ENCODE data around the gene FGF1. TPM values are rescaled to one million over a fixed set of nuclear protein-coding genes. Genes with fewer than 3 reads are reported as not detected.

Gene FGF1
- total and polyA plus RNA-seq, 3 donors from 2014 or later: 1.9 to 4.4 (median 2.2) TPM

GRCh38 chr5:142610176-142611001 lies 75.5 kb downstream of the FGF1 start:
- DNase-seq: no peak
- WGBS, 2 donors: 81 to 83% methylated on average over 6 of the region's 6 CpGs
- TF ChIP-seq CTCF (IDR thresholded peaks at IDR 0.05) (no peak), POLR2A (IDR thresholded peaks at IDR 0.05) (no peak)
- H3K4me1 ChIP-seq: no peaks in the 10 kb centered on the region
- intact Hi-C loops (cut with DNase I; ENCODE audit: low total_unique reads): loop anchor here (10.0 kb wide), 1 partner anchor 94 kb away; no protein-coding TSS in a partner anchor
- no peak overlapping the region for H3K4me3 ChIP-seq
- H3K36me3 ChIP-seq (ENCODE audit: low read depth, missing control alignments): no peaks in the 10 kb centered on the region
- H3K27me3 ChIP-seq: no peaks in the 10 kb centered on the region
- H3K27ac ChIP-seq: no peak overlapping the region
- no peaks in the 10 kb centered on the region for H3K9me3 ChIP-seq

GRCh38 chr5:142609142-142609541 lies 76.7 kb downstream of the FGF1 start:
- Histone ChIP-seq H3K4me3 (no peak overlapping the region), H3K27me3 (no peaks in the 10 kb centered on the region), H3K4me1 (no peaks in the 10 kb centered on the region), H3K36me3 (ENCODE audit: low read depth, missing control alignments) (no peaks in the 10 kb centered on the region), H3K27ac (no peak overlapping the region), H3K9me3 (no peaks in the 10 kb centered on the region)
- intact Hi-C loops (cut with DNase I; ENCODE audit: low total_unique reads): no loop called here
- DNase-seq: no peak
- TF ChIP-seq CTCF (IDR thresholded peaks at IDR 0.05) (no peak), POLR2A (IDR thresholded peaks at IDR 0.05) (no peak)
- WGBS, 2 donors: 86 to 96% methylated on average over 6 of the region's 6 CpGs

GRCh38 chr5:142608081-142608480 lies 77.8 kb downstream of the FGF1 start:
- no peaks in the 10 kb centered on the region for H3K4me1 ChIP-seq
- 72 to 93% methylated on average over 7 of the region's 7 CpGs for WGBS, 2 donors
- no peaks in the 10 kb centered on the region for H3K36me3 ChIP-seq (ENCODE audit: low read depth, missing control alignments)
- no peak overlapping the region for H3K27ac ChIP-seq
- no peak for DNase-seq
- H3K9me3 ChIP-seq: no peaks in the 10 kb centered on the region
- TF ChIP-seq CTCF (IDR thresholded peaks at IDR 0.05): no peak
- no peak for TF ChIP-seq POLR2A (IDR thresholded peaks at IDR 0.05)
- no peaks in the 10 kb centered on the region for H3K27me3 ChIP-seq
- intact Hi-C loops (cut with DNase I; ENCODE audit: low total_unique reads): no loop called here
- no peak overlapping the region for H3K4me3 ChIP-seq

GRCh38 chr5:142605611-142606010 lies 80.3 kb downstream of the FGF1 start:
- no peaks in the 10 kb centered on the region for H3K36me3 ChIP-seq (ENCODE audit: low read depth, missing control alignments)
- WGBS, 2 donors: 59 to 64% methylated on average over 5 of the region's 5 CpGs
- H3K27me3 ChIP-seq: no peaks in the 10 kb centered on the region
- DNase-seq: no peak
- TF ChIP-seq CTCF (IDR thresholded peaks at IDR 0.05): no peak
- no peak for TF ChIP-seq POLR2A (IDR thresholded peaks at IDR 0.05)
- no peaks in the 10 kb centered on the region for H3K9me3 ChIP-seq
- intact Hi-C loops (cut with DNase I; ENCODE audit: low total_unique reads): no loop called here
- no peak overlapping the region for H3K4me3 ChIP-seq
- no peak overlapping the region for H3K27ac ChIP-seq
- no peaks in the 10 kb centered on the region for H3K4me1 ChIP-seq
